ENCODE measurements around the gene PNLIPRP1. TPM values are rescaled to one million over a fixed set of nuclear protein-coding genes. Genes with fewer than 3 reads are reported as not detected.
A peak's percentile ranks its signal among the peaks of the same experiment; 100 is the strongest.

PNLIPRP1 gene
- total and polyA plus RNA-seq, 8 donors, result 3,212 to 8,927 (median 4,675) TPM

DNA sequence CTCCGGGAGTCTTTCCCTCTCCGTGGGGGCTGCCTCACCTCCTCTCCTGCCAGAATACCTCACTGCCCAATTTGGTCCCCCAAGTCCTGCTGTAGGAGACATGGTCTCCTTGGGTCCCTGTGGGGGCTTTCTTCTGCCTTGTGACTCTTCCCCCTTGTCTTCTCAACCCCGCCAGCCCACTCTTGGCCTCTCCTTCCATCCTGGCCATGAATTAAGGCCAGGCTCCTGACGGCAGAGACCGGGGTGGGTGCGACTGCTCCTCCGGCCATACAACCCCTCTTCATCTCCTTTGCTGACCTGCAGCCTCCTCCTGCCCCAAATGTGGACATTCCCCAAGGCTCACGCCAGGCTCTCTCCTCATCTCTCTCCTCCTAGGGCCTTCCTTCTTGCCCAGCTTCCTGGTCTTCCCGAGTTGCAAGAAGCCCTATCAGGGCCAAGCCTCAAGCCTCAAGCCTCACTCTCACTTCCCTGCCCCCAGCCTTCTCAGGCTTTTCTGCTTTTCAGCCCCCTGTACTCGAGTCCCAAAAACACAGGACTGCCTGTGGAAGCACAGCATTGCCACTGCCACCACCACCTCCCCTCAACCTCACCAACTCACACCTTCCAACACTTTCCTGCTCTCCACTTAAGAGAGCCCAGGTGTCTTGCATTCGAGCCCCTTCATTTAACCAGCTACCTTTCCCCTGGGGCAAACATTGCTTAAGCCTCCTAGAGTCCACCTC lies 31.3 kb downstream of the PNLIPRP1 start:
- ATAC-seq, result peak in 2 of 4 donors; percentile 0 to 1
- H3K36me3 ChIP-seq, result peaks cover 0 to 51% (median 10%) of the 10 kb centered on the region in 3 donors
- H3K27me3 ChIP-seq, result no peaks in the 10 kb centered on the region
- intact Hi-C loops (cut with DNase I), result no loop called here
- H3K27ac ChIP-seq, result peak overlapping the region; percentile 84 to 93 (median 92)
- no peaks in the 10 kb centered on the region for H3K9me3 ChIP-seq
- WGBS, 2 donors, result 32 to 48% methylated on average over 11 of the region's 11 CpGs
- FAIRE-seq, result no peak
- peaks cover 0 to 24% (median 4%) of the 10 kb centered on the region in 3 donors for H3K4me1 ChIP-seq
- TF ChIP-seq, protein P1, sequence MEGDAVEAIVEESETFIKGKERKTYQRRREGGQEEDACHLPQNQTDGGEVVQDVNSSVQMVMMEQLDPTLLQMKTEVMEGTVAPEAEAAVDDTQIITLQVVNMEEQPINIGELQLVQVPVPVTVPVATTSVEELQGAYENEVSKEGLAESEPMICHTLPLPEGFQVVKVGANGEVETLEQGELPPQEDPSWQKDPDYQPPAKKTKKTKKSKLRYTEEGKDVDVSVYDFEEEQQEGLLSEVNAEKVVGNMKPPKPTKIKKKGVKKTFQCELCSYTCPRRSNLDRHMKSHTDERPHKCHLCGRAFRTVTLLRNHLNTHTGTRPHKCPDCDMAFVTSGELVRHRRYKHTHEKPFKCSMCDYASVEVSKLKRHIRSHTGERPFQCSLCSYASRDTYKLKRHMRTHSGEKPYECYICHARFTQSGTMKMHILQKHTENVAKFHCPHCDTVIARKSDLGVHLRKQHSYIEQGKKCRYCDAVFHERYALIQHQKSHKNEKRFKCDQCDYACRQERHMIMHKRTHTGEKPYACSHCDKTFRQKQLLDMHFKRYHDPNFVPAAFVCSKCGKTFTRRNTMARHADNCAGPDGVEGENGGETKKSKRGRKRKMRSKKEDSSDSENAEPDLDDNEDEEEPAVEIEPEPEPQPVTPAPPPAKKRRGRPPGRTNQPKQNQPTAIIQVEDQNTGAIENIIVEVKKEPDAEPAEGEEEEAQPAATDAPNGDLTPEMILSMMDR (IDR thresholded peaks at IDR 0.05), result no peak
- H3K4me3 ChIP-seq, result peak overlapping the region; percentile 31 to 77 (median 49)
- peak in 4 of 6 donors; percentile 26 to 72 (median 52) for DNase-seq

DNA sequence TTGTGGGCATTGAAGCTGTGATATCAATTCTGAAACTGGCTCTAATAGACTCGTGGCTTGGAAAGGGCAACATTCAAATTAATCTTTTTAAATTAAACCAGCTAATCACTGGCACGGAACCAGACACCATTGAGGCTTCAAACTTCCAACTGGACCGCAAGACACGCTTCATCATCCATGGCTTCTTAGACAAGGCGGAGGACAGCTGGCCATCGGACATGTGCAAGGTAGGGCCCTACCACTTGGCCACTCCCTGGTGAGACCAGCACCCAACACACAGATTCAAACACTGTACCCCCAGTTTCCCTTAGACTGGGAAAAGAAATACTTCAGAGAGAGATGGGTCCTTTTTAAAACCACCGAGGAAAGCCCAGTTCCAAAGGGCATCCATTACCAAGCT lies 35.1 kb downstream of the PNLIPRP1 start:
- TF ChIP-seq, protein P1 (IDR thresholded peaks at IDR 0.05), result no peak
- H3K4me3 ChIP-seq, result peak overlapping the region in 3 of 4 donors; percentile 43 to 77 (median 55)
- no peaks in the 10 kb centered on the region for H3K27me3 ChIP-seq
- DNase-seq (peak in 2 of 6 donors; percentile 29 to 40), ATAC-seq (no peak), FAIRE-seq (no peak)
- 44 to 46% methylated on average over 7 of the region's 7 CpGs for WGBS, 2 donors
- peak overlapping the region; percentile 42 to 93 (median 88) for H3K27ac ChIP-seq
- H3K36me3 ChIP-seq, result peaks cover 0 to 81% (median 14%) of the 10 kb centered on the region in 3 donors
- intact Hi-C loops (cut with DNase I), result no loop called here
- H3K9me3 ChIP-seq, result no peaks in the 10 kb centered on the region
- no peaks in the 10 kb centered on the region for H3K4me1 ChIP-seq

DNA sequence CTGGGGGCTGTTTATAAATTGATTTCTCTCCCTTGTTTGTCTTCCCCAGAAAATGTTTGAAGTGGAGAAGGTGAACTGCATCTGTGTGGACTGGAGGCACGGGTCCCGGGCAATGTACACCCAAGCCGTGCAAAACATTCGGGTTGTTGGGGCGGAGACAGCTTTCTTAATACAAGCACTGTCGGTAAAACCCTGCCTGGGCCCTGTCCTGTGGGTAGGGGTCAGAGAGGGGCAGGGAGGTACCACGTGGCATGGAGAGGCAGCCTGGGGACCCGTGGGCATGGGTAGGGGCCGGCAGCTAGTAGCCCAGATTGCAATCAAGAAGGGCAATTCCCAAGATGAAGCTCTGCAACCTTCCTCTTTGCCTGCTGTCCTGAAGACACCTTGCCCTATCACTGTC lies 36.1 kb downstream of the PNLIPRP1 start:
- Histone ChIP-seq H3K4me1 (no peaks in the 10 kb centered on the region), H3K27ac (peak overlapping the region in 3 of 4 donors; percentile 6 to 93 (median 42)), H3K36me3 (peaks cover 0 to 77% (median 16%) of the 10 kb centered on the region in 3 donors), H3K27me3 (no peaks in the 10 kb centered on the region), H3K4me3 (peak overlapping the region in 3 of 4 donors; percentile 43 to 77 (median 55)), H3K9me3 (no peaks in the 10 kb centered on the region)
- peak in 4 of 6 donors; percentile 34 to 83 (median 54) for DNase-seq
- intact Hi-C loops (cut with DNase I), result no loop called here
- peak in 1 of 4 donors; percentile 2 for ATAC-seq
- no peak for FAIRE-seq
- TF ChIP-seq, protein P1 (IDR thresholded peaks at IDR 0.05), result no peak
- WGBS, 2 donors, result 26 to 28% methylated on average over 9 of the region's 9 CpGs

DNA sequence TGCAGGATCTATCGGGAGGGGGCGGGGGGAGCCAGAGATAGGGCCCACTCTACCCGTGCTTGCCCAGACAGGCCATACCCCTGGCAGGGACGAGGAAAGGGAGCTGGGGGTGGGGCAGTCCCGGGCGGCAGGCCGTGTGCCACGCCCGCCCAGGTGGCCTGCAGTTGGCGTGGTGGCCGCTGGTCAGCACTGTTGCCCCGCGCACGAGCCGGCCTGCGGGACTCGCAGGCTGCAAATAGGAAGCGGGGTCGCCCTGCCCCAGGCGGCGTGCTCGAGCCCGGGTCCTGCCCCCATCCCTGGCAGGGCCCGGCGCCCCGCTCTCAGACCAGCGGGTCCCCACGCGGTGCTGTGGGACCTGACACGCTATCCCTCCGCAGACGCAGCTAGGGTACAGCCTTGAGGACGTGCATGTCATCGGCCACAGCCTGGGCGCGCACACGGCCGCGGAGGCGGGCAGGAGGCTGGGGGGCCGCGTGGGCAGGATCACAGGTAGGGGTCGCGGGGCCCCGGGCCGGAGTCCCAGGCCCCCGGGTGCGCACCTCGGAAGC lies 36.7 kb downstream of the PNLIPRP1 start:
- H3K36me3 ChIP-seq, result peaks cover 0 to 70% (median 16%) of the 10 kb centered on the region in 3 donors
- FAIRE-seq, result no peak
- H3K9me3 ChIP-seq, result no peaks in the 10 kb centered on the region
- H3K4me1 ChIP-seq, result no peaks in the 10 kb centered on the region
- H3K27ac ChIP-seq, result peak overlapping the region; percentile 6 to 93 (median 46)
- peak; percentile 13 to 55 (median 41) for ATAC-seq
- intact Hi-C loops (cut with DNase I), result no loop called here
- no peaks in the 10 kb centered on the region for H3K27me3 ChIP-seq
- H3K4me3 ChIP-seq, result peak overlapping the region in 3 of 4 donors; percentile 43 to 77 (median 55)
- TF ChIP-seq, protein P1 (IDR thresholded peaks at IDR 0.05), result peak in 3 of 4 donors; percentile 14 to 29 (median 23)
- DNase-seq, result peak; percentile 72 to 88 (median 76)
- 1 to 2% methylated on average over 40 to 49 of the region's 49 CpGs for WGBS, 2 donors
